Measurements from ENCODE around the gene CNNM2.

DNA sequence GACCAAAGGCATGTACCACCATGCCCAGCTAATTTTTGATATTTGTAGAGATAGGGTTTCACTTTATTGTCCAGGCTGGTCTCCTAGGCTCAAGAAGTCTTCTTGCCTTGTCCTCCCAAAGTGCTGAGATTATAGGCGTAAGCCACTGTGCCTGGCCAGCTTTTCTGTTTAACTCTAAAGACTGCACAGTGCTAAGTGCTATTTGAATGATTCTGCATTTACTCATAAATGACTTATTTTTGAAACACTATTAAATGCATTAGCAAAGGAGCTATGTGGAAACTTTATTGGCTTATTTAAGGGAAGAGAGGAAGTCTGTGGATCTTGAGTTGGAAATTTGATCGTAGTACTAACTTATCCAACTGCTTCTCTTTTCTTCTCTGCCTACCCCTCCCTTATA, 185.9 kb downstream of the CNNM2 start:
- TF ChIP-seq ATF2 (CRISPR knock-in tag; IDR thresholded peaks at IDR 0.05; ENCODE audit: borderline replicate concordance, low read depth): no peak
- no peak for TF ChIP-seq TCF7 (CRISPR knock-in tag; IDR thresholded peaks at IDR 0.05; ENCODE audit: low read depth)
- no peak for TF ChIP-seq SP1 (CRISPR knock-in tag; conservative IDR thresholded peaks at IDR 0.05)
- TF ChIP-seq, protein P1, sequence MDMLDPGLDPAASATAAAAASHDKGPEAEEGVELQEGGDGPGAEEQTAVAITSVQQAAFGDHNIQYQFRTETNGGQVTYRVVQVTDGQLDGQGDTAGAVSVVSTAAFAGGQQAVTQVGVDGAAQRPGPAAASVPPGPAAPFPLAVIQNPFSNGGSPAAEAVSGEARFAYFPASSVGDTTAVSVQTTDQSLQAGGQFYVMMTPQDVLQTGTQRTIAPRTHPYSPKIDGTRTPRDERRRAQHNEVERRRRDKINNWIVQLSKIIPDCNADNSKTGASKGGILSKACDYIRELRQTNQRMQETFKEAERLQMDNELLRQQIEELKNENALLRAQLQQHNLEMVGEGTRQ (CRISPR knock-in tag; IDR thresholded peaks at IDR 0.05): no peak
- TF ChIP-seq CTCF (IDR thresholded peaks at IDR 0.05): no peak
- TF ChIP-seq FOXJ3 (CRISPR knock-in tag; IDR thresholded peaks at IDR 0.05; ENCODE audit: borderline replicate concordance): no peak
- no peak for TF ChIP-seq GABPB1 (CRISPR knock-in tag; IDR thresholded peaks at IDR 0.05)
- no peak for TF ChIP-seq NFE2L1 (CRISPR knock-in tag; IDR thresholded peaks at IDR 0.05)
- TF ChIP-seq NFYB (CRISPR knock-in tag; conservative IDR thresholded peaks at IDR 0.05; ENCODE audit: low read depth): no peak

All from WTC11 (cell line).